Peyer's patch (tissue), 4 donors: ENCODE data around the gene TNFRSF18. TPM values are rescaled to one million over a fixed set of nuclear protein-coding genes. Genes with fewer than 3 reads are reported as not detected.

Experiments used
- DNase-seq, 3 donors: peaks; one replicate each; pipeline ENCODE4 v3.0.0-alpha.2; 2017 to 2019
- H3K27ac ChIP-seq, 4 donors: fragments of 200-600 bp; sonication (generic); one replicate each; pipeline ENCODE4 v1.5.1; 2016 to 2019
- H3K27me3 ChIP-seq, 2 donors: fragments of 200-600 bp; sonication (generic); one replicate each; pipeline ENCODE4 v1.5.1; 2019
- H3K36me3 ChIP-seq, 3 donors: fragments of 200-600 bp; sonication (generic); one replicate each; pipeline ENCODE4 v1.5.1; 2016 to 2019
- H3K4me1 ChIP-seq, 4 donors: fragments of 200-600 bp; sonication (generic); one replicate each; pipeline ENCODE4 v1.5.1; 2016 to 2019
- H3K4me3 ChIP-seq, 4 donors: fragments of 200-600 bp; sonication (generic); 1 replicate in 3 of 4; 2 replicates in 1 of 4; pipeline ENCODE4 v1.5.1; 2016 to 2019; ENCODE audit warnings: mild to moderate bottlenecking in 1 of 4
- H3K9me3 ChIP-seq, 4 donors: fragments of 200-600 bp; sonication (generic); one replicate each; pipeline ENCODE4 v1.5.1; 2016 to 2019; ENCODE audit warnings: mild to moderate bottlenecking in 1 of 4
- POLR2A ChIP-seq, 2 donors: fragments of 450-650 bp; IDR thresholded peaks; one replicate each; pipeline ENCODE4 v1.5.1; 2017; ENCODE audit warnings: antibody characterized with exemption in 2 of 2, mild to moderate bottlenecking in 2 of 2, moderate library complexity in 2 of 2
- total RNA-seq, 4 donors: library from RNA; depleted of rRNA; stranded (reverse); fragments of >200 nt; gene quantifications; one replicate each; pipeline ENCODE4 v1.1.0, GENCODE V29; 2016
- TF ChIP-seq, protein P1 (sequence below), 6 experiments: fragments of 450-650 bp in 4 of 6; fragments of 200-600 bp in 2 of 6; sonication (generic) in 1 of 6; IDR thresholded peaks; one replicate each; pipeline ENCODE4 v1.5.1; 2017 to 2019; ENCODE audit warnings: antibody characterized with exemption in 6 of 6, mild to moderate bottlenecking in 3 of 6, moderate library complexity in 1 of 6

The TNFRSF18 gene
- total RNA-seq, 4 donors from 2014 or later: 0.70 to 38.0 (median 3.2) TPM; not detected in 1

DNA sequence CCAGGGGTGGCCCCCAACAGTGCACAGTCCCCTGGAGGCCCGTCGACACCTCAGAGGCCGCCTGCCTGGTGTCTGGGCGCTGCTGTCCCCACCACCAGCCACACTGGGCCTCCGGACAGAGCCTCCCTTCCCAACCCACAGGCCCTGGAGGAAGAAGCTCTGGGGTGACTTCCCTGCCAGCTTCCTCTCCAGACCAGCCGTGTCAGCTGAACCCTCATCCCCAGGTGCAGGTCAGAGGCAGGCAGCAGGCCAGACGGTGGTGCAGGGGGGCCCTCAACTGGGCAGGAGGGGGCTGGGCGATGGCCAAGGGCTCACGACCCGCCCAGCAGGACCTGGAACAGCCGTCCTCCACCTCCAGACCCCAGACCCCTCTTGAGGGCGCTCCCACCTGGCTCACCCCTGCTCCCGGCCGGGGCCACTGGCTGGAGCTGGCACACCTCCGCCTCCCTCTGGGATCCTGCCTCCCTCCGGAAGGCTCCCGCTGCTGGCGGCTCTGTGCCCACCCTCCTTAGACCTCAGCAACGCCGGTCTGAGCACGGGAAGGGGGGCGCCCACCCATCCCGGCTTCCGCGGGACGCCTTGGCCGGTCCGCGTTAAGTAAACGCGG is 520 bp downstream of the TNFRSF18 start:
- Histone ChIP-seq H3K36me3 (no peaks in the 10 kb centered on the region), H3K9me3 (no peaks in the 10 kb centered on the region), H3K27me3 (peaks cover 0 to 15% of the 10 kb centered on the region in 2 donors), H3K4me1 (peaks cover 0 to 47% (median 33%) of the 10 kb centered on the region in 4 donors), H3K27ac (peak overlapping the region in 2 of 4 donors; percentile 59 to 61), H3K4me3 (peak overlapping the region; percentile 19 to 44 (median 36))
- TF ChIP-seq POLR2A (IDR thresholded peaks at IDR 0.05): no peak
- TF ChIP-seq, protein P1, sequence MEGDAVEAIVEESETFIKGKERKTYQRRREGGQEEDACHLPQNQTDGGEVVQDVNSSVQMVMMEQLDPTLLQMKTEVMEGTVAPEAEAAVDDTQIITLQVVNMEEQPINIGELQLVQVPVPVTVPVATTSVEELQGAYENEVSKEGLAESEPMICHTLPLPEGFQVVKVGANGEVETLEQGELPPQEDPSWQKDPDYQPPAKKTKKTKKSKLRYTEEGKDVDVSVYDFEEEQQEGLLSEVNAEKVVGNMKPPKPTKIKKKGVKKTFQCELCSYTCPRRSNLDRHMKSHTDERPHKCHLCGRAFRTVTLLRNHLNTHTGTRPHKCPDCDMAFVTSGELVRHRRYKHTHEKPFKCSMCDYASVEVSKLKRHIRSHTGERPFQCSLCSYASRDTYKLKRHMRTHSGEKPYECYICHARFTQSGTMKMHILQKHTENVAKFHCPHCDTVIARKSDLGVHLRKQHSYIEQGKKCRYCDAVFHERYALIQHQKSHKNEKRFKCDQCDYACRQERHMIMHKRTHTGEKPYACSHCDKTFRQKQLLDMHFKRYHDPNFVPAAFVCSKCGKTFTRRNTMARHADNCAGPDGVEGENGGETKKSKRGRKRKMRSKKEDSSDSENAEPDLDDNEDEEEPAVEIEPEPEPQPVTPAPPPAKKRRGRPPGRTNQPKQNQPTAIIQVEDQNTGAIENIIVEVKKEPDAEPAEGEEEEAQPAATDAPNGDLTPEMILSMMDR (IDR thresholded peaks at IDR 0.05): no peak
- DNase-seq: peak in 1 of 3 donors; percentile 52

DNA sequence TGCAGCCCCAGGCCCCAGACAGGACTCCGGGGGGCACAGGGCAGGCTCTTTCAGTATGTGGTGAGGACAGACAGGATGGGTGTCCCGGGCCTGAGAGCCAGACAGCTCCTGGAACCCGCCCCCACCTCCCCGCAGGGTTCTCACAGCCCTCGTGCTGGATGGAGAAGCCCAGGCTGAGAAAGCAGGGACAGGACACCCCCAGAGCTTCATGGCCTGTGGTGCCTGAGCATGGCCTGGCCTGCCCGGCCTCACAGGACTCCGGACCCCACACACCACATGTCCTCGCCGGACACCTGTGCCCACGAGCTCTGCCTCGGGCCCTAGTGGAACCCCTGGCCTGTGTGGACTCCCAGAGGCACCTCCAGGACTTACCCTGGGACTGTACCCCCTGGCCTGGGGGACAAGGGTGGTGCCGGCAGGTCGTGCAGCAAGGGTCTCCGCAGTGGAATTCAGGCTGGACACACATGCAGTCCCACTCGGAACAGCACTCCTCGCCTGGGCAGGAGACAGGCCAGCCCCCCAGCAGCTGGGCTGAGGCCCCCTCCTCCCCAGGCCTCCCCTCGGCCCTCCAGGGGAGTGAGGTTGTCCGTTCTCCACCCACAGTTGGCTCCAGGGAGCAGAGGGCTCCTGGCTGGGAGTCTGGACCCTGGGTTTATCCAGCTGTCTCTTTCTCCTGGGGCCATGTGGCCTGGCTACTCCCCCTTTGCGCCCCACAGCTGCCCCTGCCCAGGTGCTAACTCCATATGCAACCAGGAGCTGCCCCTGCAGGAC is 1.2 kb downstream of the TNFRSF18 start:
- peak in 1 of 3 donors; percentile 43 for DNase-seq
- Histone ChIP-seq H3K27me3 (peaks cover 0 to 16% of the 10 kb centered on the region in 2 donors), H3K36me3 (no peaks in the 10 kb centered on the region), H3K9me3 (no peaks in the 10 kb centered on the region), H3K4me3 (peak overlapping the region in 3 of 4 donors; percentile 30 to 44 (median 43)), H3K4me1 (peaks cover 0 to 54% (median 36%) of the 10 kb centered on the region in 4 donors), H3K27ac (peak overlapping the region in 1 of 4 donors; percentile 61)
- TF ChIP-seq POLR2A (IDR thresholded peaks at IDR 0.05): no peak
- TF ChIP-seq, protein P1 (IDR thresholded peaks at IDR 0.05): no peak

DNA sequence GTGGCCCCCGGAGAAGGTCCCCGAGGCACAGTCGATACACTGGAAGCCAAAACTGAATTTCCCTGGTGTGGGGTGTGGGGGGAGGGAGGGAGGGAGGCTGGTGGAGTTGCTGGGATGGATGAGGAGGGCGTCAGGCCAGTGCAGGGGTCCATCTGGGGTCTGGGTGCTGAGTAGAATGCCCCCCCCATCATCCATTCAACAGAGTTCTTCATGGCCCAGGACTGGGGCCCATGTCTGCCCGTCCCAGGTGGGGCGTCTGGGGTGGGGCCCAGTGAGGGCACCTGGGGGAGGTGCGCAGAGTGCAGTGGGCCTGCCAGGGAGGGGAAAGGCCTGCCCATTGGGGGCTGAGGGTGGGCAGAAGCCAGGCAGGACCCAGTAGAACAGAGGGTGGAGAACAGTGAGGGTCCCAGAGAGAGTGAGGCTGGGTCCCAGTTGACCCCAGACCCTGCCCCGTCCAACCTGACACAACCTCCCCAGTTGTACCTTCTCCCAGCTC is 1.9 kb downstream of the TNFRSF18 start:
- Histone ChIP-seq H3K4me1 (peaks cover 0 to 54% (median 36%) of the 10 kb centered on the region in 4 donors), H3K27me3 (peaks cover 0 to 16% of the 10 kb centered on the region in 2 donors), H3K36me3 (no peaks in the 10 kb centered on the region), H3K9me3 (no peaks in the 10 kb centered on the region), H3K4me3 (no peak overlapping the region), H3K27ac (no peak overlapping the region)
- DNase-seq: peak in 1 of 3 donors; percentile 37
- TF ChIP-seq, protein P1 (IDR thresholded peaks at IDR 0.05): no peak
- no peak for TF ChIP-seq POLR2A (IDR thresholded peaks at IDR 0.05)

DNA sequence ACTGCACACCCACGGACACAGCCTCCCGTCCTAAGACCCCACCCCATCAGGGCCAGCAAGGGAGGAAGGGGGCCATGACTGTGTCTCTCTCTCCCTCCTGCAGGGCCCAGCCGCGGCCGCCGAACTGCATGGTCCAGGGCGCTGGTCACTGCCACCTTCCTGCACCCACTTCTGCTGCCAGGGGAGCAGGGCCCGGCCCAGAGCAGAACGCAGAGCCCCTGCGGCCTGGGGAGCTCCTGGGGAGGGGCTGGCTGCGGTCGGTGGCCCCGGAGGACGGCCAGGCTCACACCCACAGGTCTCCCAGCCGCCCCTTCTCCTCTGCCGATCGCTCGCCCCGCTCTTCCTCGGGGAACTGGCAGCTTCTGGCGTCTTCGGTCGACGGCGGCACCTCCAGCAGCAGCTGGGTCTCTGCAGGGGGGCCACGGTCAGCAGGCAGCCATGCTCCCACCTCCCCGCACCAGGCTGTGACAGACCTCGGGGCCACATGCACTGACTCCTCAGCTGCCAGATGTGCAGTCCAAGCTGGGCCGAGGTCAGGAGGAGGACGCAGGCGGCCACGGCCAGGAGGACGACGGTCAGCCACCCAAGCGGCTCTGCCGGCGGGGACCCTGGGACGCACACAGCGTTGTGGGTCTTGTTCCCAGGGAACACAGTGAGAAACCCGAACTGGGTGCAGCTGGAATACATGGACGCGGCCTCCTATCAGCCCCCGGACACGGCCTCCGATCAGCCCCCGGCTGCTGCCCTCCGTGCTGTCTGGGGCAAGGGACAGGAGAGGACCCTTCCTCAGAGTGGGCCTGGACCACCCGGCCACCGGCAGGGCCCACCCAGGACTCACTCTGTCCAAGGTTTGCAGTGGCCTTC is 2.6 kb downstream of the TNFRSF18 start:
- DNase-seq: peak in 1 of 3 donors; percentile 43
- Histone ChIP-seq H3K4me3 (no peak overlapping the region), H3K27me3 (peaks cover 0 to 16% of the 10 kb centered on the region in 2 donors), H3K4me1 (peaks cover 0 to 48% (median 35%) of the 10 kb centered on the region in 4 donors), H3K9me3 (no peaks in the 10 kb centered on the region), H3K27ac (no peak overlapping the region), H3K36me3 (no peaks in the 10 kb centered on the region)
- TF ChIP-seq POLR2A (IDR thresholded peaks at IDR 0.05): no peak
- TF ChIP-seq, protein P1 (IDR thresholded peaks at IDR 0.05): no peak
